Limb (tissue), 2 donors: ENCODE measurements around the gene R3HCC1L.

Source experiments
- DNase-seq, 2 donors: peaks; one replicate each; pipeline ENCODE4 v3.0.0-alpha.2; 2016; ENCODE audit errors: extremely low spot score in 2 of 2

R3HCC1L gene

GRCh38 chr10:98134431-98135221 is at the start of gene R3HCC1L:
Gene R3HCC1L (plus strand): TSS chr10:98134657. CDS start chr10:98208115, 73,458 bp downstream.
- peak; percentile 88 to 95 for DNase-seq

- DNase-seq: no peak
These were observed 49.2 kb upstream of the R3HCC1L start for GRCh38 chr10:98085238-98085637.

GRCh38 chr10:98086837-98087708 is 47.4 kb upstream of the R3HCC1L start:
- no peak for DNase-seq

- no peak for DNase-seq
These were observed 46.1 kb upstream of the R3HCC1L start for GRCh38 chr10:98088186-98088971.

GRCh38 chr10:98090822-98091221 is 43.6 kb upstream of the R3HCC1L start:
- no peak for DNase-seq

GRCh38 chr10:98096316-98096715 is 38.1 kb upstream of the R3HCC1L start:
- DNase-seq: no peak

GRCh38 chr10:98096731-98097130 is 37.7 kb upstream of the R3HCC1L start:
- DNase-seq: no peak

GRCh38 chr10:98097175-98097574 is 37.3 kb upstream of the R3HCC1L start:
- no peak for DNase-seq

- DNase-seq: peak in 1 of 2 donors; percentile 7
These were observed 36.8 kb upstream of the R3HCC1L start for GRCh38 chr10:98097616-98098015.

- no peak for DNase-seq
These were observed 36.2 kb upstream of the R3HCC1L start for GRCh38 chr10:98098247-98098646.

GRCh38 chr10:98100476-98100875 is 34.0 kb upstream of the R3HCC1L start:
- DNase-seq: no peak

- DNase-seq: no peak
These were observed 33.1 kb upstream of the R3HCC1L start for GRCh38 chr10:98101366-98101765.

- no peak for DNase-seq
These were observed 30.3 kb upstream of the R3HCC1L start for GRCh38 chr10:98104125-98104524.

- DNase-seq: no peak
These were observed 27.9 kb upstream of the R3HCC1L start for GRCh38 chr10:98106531-98106930.

GRCh38 chr10:98107644-98108430 is 26.6 kb upstream of the R3HCC1L start:
- no peak for DNase-seq

GRCh38 chr10:98110356-98110755 is 24.1 kb upstream of the R3HCC1L start:
- no peak for DNase-seq

- no peak for DNase-seq
These were observed 19.2 kb upstream of the R3HCC1L start for GRCh38 chr10:98115031-98115787.

- DNase-seq: no peak
These were observed 14.6 kb upstream of the R3HCC1L start for GRCh38 chr10:98119891-98120290.

- DNase-seq: no peak
These were observed 8.4 kb upstream of the R3HCC1L start for GRCh38 chr10:98125940-98126631.

- DNase-seq: no peak
These were observed 5.7 kb upstream of the R3HCC1L start for GRCh38 chr10:98128802-98129201.
